ENCODE results near the gene ZFYVE16.
"Not testable (repeated sequence)": the region's sequence is repeated elsewhere in the genome, so short reads cannot be mapped to it uniquely, and the experiment has no call there.

The ZFYVE16 gene

DNA sequence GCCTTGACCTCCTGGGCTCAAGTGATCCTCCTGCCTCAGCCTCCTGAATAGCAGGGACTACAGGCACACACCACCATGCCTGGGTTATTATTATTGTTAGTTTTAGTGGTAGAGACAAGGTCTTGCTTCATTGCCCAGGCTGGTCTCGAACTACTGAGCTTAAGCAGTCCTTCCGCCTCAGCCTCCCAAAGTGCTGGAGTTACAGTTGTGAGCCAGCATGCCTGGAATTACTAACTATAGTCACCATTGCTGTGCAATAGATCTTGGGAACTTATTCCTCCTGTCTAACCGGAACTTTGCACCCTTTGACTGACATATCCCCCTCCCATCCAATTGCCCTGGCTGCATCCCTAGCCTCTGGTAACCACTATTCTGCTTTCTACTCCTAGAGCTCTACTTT, 83.4 kb downstream of the ZFYVE16 start:
- no peak for DNase-seq

DNA sequence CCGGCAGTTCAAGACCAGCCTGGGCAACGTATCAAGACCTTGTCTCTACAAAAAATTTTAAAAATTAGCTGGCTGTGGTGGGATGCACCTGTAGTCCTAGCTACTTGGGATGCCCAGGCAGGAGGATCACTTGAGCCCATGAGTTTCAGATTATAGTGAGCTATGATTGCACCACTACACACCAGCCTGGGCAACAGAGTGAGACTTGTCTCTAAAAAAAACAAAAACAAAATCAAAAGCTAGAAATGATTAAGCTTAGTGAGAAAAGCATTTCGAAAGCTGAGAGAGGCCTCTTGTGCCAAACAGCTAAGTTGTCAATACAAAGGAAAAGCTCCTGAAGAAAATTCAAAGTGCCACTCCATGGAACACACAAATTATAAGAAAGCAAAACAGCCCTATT, 84.9 kb downstream of the ZFYVE16 start:
- DNase-seq: no peak

DNA sequence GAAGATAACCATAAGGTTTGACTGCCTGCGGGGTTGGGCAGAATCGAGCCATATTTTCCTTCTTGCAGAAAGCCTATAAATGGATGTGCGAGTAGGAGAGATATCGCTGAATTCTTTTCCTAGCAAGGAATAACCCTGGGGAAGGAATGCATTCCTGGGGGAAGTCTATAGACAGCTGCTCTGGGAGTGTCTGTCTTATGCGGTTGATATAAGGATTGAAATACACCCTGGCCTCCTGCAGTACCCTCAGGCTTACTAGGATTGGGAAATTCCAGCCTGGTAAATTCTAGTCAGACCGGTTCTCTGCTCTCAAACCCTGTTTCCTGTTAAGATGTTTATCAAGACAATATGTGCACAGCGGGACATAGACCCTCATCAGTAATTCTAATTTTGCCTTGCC, 85.6 kb downstream of the ZFYVE16 start:
- not testable (repeated sequence) for DNase-seq

DNA sequence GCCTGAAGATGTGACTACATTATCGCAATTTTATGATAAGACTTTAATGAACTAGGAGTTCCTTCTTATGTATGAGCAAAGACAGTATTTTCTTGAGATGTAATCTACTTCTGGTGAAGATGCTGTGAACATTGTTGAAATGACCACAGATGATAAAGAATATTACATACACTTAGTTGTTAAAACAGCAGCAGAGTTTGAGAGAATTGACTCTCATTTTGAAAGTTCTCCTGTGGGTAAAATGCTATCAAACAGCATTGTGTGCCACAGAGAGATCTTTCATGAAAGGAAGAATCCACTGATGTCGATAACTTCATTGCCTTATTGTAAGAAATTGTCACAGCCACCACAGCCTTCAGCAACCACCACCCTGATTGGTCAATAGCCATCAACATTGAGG, 88.0 kb downstream of the ZFYVE16 start:
- DNase-seq: no peak

DNA sequence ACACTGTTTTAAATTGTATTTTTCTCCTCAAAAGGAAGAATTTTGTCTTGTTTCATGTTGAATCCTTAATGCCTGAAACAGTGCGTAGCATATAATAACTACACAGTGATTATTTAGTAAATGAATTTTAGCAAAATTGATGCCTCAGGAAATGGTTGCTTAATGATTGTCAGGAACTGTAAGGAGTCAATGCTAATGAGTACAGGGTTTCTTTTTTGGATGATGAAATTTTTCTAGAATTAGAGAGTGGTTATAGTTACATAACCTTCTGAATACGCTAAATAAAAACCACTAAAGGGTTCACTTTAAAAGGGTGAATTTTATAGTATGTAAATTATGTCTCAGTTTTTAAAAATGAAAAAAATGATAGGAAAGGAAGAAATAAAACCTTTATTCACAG, 94.9 kb downstream of the ZFYVE16 start:
- peak; percentile 72 for DNase-seq

DNA sequence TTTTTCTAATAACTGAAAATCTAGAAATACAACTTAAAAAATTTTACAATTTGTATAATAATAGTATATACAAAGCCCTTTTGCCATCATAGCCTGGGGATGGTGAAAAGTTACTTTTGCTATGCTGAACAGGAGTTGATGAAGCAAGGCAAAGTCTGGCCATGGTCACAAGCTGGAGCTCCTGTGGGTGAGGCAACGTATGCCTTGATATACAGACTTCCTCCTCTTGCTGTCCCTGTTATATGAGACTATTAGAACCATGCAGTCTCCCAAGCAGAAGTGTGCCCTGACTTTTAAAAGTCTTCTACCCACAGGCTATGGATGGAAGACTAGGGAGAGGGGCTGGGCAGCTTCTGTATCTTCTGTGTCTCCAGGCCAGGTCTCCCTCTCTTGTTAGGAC, 95.8 kb downstream of the ZFYVE16 start:
- peak; percentile 85 for DNase-seq

DNA sequence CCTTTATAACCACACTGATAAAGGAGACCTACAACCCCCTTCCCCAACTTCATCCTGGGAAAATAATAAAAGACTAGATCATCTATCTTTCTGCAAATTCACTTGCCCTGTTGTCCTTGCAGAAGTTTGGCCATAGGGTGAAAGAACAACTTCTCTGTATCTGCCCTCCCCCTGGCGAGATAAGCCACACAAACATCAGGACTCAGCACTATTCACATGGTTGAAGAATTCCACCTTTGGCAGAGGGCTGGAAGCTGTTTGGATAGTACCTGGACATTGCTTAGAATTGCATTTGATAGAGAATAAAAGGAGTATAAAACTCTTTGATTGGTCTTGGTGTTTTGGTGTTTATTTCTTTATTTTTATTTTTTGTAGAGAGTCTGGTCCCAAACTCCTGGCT, 97.0 kb downstream of the ZFYVE16 start:
- no peak for DNase-seq

DNA sequence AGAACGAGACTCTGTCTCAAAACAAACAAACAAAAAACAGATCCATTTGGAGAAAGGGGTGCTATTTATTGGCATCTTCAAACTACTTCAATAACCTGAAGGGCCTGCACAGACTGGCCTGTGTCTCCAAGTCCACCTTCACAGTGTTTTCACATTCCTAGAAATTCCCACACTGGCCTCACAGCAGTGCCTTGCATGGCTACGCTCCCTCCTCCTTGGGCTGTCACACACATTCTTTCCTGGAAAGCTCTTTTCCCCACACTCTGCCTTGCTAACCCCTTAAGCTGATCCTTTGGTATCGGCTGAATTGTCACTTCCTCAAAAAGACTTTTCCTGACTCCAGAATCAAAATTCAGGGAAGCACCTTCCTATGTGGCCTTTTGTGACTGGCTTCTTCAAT, 99.8 kb downstream of the ZFYVE16 start:
- no peak for DNase-seq

DNA sequence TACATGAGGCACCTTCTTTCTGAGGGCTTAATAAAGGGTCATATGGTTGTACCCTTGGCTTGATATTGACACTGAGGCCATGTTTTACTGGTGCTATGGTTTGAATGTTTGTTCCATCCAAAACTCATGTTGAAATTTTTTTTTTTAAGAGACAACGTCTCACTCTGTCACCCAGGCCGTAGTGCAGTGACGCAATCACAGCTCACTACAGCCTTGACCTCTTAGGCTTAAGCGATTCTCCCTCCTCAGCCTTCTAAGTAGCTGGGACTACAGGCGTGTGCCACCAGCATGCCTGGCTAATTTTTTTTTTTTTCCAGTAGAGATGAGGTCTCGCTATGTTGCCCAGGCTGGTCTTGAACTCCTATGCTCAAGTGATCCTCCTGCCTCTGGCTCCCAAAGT, 101.0 kb downstream of the ZFYVE16 start:
- DNase-seq: no peak

DNA sequence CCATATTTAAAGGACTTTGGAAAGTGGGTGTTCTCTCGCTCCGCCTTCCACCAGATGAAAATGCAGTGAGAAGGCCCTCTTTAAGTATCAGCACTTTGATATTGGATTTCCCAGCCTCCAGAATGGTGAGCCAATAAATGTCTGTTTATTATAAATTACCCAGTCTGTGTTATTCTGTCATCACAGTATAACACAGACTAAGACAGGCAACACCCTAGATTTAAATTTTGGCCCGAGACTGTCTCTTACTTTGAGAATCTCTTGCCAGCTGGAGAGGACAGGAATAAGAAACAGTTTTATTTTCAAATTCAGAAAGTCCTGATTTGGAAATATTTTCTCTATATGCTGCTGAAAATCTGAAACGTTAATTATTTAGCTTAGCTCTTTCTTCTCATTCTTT, 101.5 kb downstream of the ZFYVE16 start:
- no peak for DNase-seq

DNA sequence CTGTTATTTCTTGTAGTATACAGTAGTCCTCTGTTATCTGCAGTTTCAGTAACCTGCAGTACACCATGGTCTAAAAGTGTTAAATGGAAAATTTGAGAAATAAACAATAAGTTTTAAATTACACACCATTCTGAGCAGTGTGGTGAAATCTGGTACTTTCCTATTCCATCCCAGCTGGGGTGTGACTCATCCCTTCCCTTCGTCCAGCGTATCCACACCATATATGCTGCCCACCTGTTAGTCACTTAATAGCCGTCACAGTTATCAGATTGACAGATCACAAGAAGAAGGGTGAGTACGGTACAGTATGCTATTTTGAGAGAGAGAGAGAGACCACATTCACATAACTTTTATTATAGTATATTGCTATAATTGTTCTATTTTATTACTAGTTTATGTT, 109.0 kb downstream of the ZFYVE16 start:
- DNase-seq: peak; percentile 36
